HG03565 (cell line): ENCODE results near the gene TNS3.

Experiments
- ATAC-seq: cut with Tn5 transposase; IDR thresholded peaks from one replicate; pipeline ENCODE4 v1.9.1; 2021; ENCODE audit warnings: mild to moderate bottlenecking, moderate library complexity; ENCODE audit not compliant: unreplicated experiment

The TNS3 gene

DNA sequence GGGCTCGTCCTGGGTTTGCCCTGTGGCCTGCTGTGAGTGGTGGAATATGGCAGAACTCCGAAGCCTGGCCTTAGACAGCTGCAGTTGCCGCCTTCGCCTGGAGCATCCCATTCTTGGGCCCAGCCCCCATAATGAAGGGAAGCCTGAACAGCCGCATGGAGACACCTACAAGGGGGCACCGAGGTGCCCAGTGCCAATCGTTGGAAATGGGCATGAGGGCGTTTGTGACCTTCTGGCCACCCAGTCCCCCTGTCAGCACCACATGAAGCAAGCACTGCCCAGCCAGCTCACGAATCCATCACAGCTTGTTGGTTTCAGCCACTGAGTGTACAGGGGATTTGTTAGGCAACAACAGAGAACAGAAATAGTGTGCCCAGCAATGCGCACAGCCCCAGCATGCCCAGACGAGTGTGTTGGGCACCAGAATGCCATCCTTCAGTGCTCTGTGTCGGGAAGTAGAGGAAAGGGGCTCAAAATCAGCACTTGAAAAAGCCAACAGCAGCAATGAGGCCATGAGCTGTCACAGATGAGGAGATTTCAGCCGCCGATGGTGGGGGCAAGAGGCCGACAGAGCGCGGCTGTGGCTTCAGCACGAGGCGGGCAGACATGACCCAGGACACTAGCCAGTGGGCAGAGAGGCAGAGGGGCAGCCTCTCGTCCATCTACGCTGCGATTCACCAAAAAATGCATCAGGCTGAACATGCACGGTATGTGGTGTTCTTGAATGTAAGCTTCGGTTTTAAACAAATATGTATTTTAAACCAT lies 91.2 kb downstream of the TNS3 start:
- no peak for ATAC-seq

GRCh38 chr7:47489624-47490023 lies 92.3 kb downstream of the TNS3 start:
- ATAC-seq, result no peak

- ATAC-seq, result no peak
Measured at GRCh38 chr7:47488969-47489342, 93.0 kb downstream of the TNS3 start.

GRCh38 chr7:47488201-47488968 lies 93.5 kb downstream of the TNS3 start:
- no peak for ATAC-seq

DNA sequence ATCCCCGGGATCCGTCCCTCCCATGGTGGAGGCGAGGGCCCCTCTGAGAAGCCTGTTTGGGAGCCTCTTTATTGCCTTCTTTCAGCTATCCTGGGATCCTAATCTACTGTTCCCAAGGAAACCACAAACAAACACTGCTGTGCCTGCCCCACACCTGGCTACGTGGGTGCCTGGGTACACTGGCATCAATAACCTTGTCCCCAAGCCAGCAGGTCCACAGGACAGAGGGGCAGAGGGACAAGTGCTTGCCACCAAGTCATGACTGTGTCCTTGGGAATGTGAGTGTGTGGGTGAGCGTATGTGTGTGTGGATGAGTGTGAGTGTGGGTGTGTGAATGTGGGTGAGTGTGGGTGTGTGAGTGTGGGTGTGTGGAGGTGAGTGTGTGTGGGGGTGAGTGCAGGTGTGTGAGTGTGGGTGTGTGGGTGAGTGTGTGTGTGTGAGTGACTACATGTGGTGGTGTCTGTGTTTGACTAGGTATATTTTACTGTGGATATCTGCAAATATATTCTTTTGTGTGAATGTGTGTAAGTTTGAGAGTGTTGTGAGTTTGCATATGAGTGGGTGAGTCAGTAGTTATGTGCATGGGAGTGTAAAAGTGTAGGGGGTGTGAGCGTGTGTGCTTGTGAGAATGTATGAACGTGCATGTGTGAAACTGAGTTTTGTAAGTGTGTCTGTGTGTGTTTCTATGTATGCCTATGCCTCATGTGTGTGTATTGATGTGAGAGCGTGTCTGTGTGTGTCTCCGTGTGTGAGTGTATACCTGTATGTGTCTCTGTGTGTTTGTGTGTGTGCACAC lies 96.1 kb downstream of the TNS3 start:
- no peak for ATAC-seq

GRCh38 chr7:47484923-47485639 lies 96.8 kb downstream of the TNS3 start:
- no peak for ATAC-seq

GRCh38 chr7:47484457-47484856 lies 97.5 kb downstream of the TNS3 start:
- ATAC-seq, result no peak

- no peak for ATAC-seq
Measured at GRCh38 chr7:47483604-47484273, 98.2 kb downstream of the TNS3 start.

- peak; percentile 43 for ATAC-seq
Measured at GRCh38 chr7:47482013-47482875, 99.7 kb downstream of the TNS3 start.

GRCh38 chr7:47481541-47482012 lies 100.3 kb downstream of the TNS3 start:
- no peak for ATAC-seq

- peak; percentile 65 for ATAC-seq
Measured at GRCh38 chr7:47480576-47481538, 101.1 kb downstream of the TNS3 start.

GRCh38 chr7:47479821-47480575 lies 101.9 kb downstream of the TNS3 start:
- no peak for ATAC-seq

DNA sequence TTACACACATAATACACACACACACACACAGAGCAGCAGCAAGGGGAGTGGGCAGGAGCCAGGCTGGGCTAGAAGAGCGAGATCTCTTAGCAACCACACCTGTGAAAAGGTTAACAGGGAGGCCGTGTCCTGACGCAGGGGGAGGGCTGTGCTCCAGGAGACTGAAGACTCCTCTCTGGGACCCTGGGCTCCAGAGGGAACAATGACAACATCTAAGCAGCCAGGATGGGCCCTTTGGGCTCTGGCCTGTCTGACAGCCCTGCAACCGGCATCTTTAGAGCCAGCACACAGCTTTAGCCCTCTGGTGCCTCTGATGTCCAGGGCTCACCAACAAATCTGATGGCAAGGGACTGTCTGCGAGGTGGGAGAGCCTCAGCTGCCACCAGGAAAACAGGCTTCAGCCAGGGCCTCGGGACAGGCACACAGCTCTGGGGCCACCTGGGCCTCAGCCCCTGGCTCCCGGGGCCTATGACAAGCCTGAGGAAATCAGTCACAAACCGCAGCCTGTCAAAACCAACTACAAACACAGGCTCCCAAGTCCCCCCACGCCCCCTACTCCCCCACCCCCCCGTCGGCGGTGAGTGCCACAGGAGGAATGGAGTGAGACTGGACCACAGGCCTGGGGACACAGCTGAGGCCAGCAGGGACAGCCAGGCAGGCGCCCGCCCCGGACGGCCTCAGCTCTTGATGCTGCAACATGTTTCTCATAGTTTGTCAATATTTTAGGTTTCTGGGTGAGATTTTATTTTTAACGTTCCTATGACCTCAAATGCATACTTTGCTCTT lies 102.8 kb downstream of the TNS3 start:
- no peak for ATAC-seq

DNA sequence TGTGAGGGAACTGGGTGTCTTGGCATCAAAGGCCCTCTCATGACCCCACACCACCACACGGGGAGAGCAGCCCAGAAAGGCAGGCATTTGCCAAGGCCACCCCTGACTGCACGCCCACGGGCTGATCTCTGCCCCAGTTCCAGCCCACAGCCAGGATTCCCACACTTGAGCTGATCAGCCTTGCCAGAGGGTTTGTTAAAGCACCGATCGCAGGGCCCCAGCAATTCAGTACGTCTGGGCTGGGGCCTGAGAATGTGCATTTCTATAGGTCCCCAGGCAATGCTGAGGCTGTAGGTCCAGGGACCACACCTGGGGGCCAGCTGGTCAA lies 103.9 kb downstream of the TNS3 start:
- ATAC-seq, result no peak

DNA sequence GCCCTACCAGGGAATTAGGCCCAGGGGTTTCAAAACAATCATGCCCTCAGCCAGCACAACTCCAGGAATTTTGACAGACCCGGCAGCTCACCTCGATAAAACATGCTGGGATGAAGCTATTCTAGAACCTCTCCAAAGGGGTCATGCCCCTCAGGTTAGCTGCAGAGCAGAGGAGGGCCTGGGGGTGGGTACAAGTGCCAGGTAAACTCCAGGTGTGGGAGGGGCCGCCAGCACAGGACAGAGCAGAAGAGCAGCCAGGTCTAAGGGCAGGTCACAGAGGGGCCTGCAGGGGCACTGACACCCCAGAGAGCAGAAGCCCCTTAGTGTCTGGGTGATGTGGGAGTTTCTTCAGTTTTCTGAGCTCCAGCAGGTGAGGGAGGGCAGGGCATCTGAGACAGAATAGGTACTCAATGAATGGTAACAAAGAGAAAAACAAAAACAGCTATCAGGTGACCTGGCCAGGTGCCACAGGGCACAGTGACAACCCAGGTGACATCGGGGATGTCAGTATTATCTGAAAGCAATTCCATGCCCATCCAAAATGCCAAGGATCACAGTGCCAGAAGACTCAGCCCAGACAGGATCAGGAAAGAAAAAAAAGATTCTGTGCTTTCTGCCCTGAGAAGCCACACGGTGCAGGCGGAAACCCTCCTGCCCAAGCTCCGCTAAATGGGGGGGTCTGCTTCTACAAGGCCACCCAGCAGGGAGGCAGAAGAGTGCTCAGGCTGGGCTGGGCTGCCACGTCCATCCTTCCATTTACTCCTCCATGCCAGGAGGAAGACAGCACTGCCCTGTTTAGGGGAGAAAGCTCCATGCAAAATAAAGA lies 104.5 kb downstream of the TNS3 start:
- no peak for ATAC-seq

GRCh38 chr7:47475880-47476227 lies 106.1 kb downstream of the TNS3 start:
- ATAC-seq, result no peak
